ENCODE data around the gene RAB3C. TPM values are rescaled to one million over a fixed set of nuclear protein-coding genes. Genes with fewer than 3 reads are reported as not detected.

The RAB3C gene
- total and polyA plus RNA-seq, 12 donors, result 0.08 to 4.9 (median 0.37) TPM

DNA sequence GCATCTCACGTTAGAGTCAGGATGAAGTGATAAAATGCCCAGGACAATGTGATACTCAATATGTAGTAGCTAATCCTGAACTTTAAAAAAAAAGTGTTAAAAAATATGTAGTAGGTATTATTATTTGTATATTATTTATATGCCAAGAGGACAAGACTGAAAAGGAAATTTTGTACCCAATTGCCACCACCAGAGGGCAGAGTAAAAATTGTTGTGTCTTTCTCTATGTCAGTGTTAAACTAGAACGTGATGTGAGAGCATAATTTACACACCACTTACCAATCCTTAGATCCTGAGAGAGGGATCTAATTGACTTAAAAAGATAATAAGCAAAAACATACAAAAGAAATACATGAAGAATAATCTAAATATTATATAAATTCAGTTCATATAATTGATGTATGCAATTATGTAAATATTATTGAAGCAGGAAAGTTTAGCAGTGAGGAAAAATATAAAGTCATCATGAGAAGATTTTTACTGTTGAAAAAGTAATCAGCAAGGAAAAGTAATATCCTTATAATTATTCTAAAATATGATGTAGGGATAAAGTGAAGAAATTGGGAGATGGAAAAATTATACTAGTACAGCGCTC is 288.9 kb downstream of the RAB3C start:
- H3K4me3 ChIP-seq, result no peak overlapping the region
- 44 to 48% methylated on average over 3 of the region's 3 CpGs for WGBS, 2 donors
- no peaks in the 10 kb centered on the region for H3K36me3 ChIP-seq
- no peak overlapping the region for H3K27ac ChIP-seq
- no peaks in the 10 kb centered on the region for H3K9me3 ChIP-seq
- intact Hi-C loops (cut with DNase I), result no loop called here
- H3K4me1 ChIP-seq, result no peaks in the 10 kb centered on the region
- DNase-seq (no peak), ATAC-seq (no peak)
- peak in 8 of 9 donors; percentile 29 to 74 (median 65) for TF ChIP-seq CTCF (IDR thresholded peaks at IDR 0.05)
- peaks cover 0 to 13% (median 4%) of the 10 kb centered on the region in 7 donors for H3K27me3 ChIP-seq

DNA sequence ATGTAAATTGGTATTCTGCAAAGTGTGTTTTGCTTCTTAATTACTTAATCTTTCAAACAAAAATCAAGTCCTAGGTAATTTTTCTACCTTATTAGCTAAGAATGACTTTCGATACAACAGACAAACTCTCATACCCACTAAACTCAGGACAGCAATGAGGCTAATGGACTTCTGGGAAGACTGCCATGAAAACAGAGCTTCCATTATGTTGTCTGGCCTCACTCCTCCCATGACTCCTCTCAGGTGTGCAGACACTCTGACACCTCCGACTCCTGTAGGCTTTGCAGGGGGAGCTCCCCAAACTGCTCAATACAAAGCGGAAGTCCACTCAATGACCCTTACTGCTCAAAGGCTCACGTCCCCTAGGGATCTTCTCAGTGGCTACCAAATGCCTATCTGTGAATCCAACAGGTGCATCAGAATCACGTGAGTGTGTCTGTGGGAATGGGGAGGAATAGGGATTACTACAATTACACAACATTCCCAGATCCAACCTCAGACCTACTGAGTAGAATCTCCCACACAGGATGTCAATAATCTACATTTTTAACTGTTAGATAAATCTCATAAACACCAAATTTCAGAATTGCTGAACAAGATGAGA is 289.9 kb downstream of the RAB3C start:
- no peak for ATAC-seq
- intact Hi-C loops (cut with DNase I), result no loop called here
- 87 to 94% methylated on average over 5 of the region's 5 CpGs for WGBS, 2 donors

DNA sequence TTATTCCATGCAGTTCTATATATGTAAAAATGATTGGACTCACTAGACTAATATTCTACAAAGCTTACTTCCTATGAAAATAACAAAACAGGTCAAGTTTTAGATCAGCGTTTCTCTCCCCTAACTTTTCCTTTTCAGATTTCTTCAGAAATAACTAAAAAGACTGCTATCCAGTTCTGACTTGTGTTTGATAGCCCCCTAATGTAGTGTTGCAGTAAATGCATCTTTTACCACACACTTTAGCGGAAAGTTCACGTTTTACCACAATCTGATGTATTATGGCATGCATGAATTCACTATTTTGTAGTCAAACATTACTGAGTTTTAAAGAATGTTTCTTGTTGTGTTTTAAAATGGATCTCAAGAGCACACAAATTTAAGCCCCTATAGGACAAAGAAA is 292.7 kb downstream of the RAB3C start:
- no peak for DNase-seq
- H3K9me3 ChIP-seq, result no peaks in the 10 kb centered on the region
- peaks cover 0 to 15% (median 4%) of the 10 kb centered on the region in 7 donors for H3K27me3 ChIP-seq
- 73 to 75% methylated on average over 3 of the region's 3 CpGs for WGBS, 2 donors
- ATAC-seq, result no peak
- no peak overlapping the region for H3K4me3 ChIP-seq
- no peak overlapping the region for H3K27ac ChIP-seq
- H3K36me3 ChIP-seq, result no peaks in the 10 kb centered on the region
- no peaks in the 10 kb centered on the region for H3K4me1 ChIP-seq
- intact Hi-C loops (cut with DNase I), result loop anchor here in 1 of 10 donors (5.0 kb wide), 1 partner anchor 52 kb away; no protein-coding TSS in a partner anchor
- no peak for TF ChIP-seq CTCF (IDR thresholded peaks at IDR 0.05)

More for the DNA sequence above, 289.9 kb downstream of the RAB3C start:
- Histone ChIP-seq H3K27ac (no peak overlapping the region), H3K9me3 (no peaks in the 10 kb centered on the region), H3K4me1 (no peaks in the 10 kb centered on the region), H3K36me3 (no peaks in the 10 kb centered on the region), H3K27me3 (peaks cover 0 to 15% (median 4%) of the 10 kb centered on the region in 7 donors), H3K4me3 (no peak overlapping the region)
- no peak for TF ChIP-seq CTCF (IDR thresholded peaks at IDR 0.05)
- no peak for DNase-seq

- Histone ChIP-seq H3K4me1 (peaks cover 0 to 13% (median 7%) of the 10 kb centered on the region in 9 donors), H3K27me3 (no peaks in the 10 kb centered on the region), H3K4me3 (no peak overlapping the region), H3K36me3 (no peaks in the 10 kb centered on the region), H3K9me3 (peaks cover 0 to 16% (median 0%) of the 10 kb centered on the region in 11 donors), H3K27ac (no peak overlapping the region)
- DNase-seq (no peak), ATAC-seq (no peak)
- no peak for TF ChIP-seq CTCF (IDR thresholded peaks at IDR 0.05)
- intact Hi-C loops (cut with DNase I), result loop anchor here in 6 of 10 donors (5.0 to 10.0 kb wide), 8 partner anchors 122 to 920 kb away; no protein-coding TSS in a partner anchor
- 56 to 63% methylated on average over 2 of the region's 2 CpGs for WGBS, 2 donors
Measured at GRCh38 chr5:58885260-58885659, 302.4 kb downstream of the RAB3C start.

Data from heart right ventricle (tissue), 16 donors.